Spleen (tissue), 11 donors: Measurements from ENCODE around the gene ACOX3. TPM values are rescaled to one million over a fixed set of nuclear protein-coding genes. Genes with fewer than 3 reads are reported as not detected.

Experiments
- DNase-seq: peaks from one replicate; pipeline ENCODE4 v3.0.0-alpha.2; 2020
- H3K27ac ChIP-seq, 8 donors: fragments of 200-600 bp; sonication (generic) in 7 of 8; 1 replicate in 4 of 8; 2 replicates in 4 of 8; pipeline versions ENCODE4 v1.5.0 to v1.8.0; 2016 to 2021; ENCODE audit warnings: inconsistent platforms in 4 of 8, mild to moderate bottlenecking in 4 of 8, moderate library complexity in 1 of 8
- H3K27me3 ChIP-seq, 7 donors: fragments of 200-600 bp; sonication (generic) in 6 of 7; replicated peaks in 1 of 7; 1 replicate in 4 of 7; 2 replicates in 3 of 7; pipeline versions ENCODE4 v1.5.0 to v1.8.0; 2016 to 2021; ENCODE audit warnings: inconsistent platforms in 3 of 7, mild to moderate bottlenecking in 1 of 7
- H3K36me3 ChIP-seq, 6 donors: fragments of 200-600 bp; sonication (generic) in 5 of 6; 1 replicate in 4 of 6; 2 replicates in 2 of 6; pipeline versions ENCODE4 v1.5.0 to v1.8.0; 2016 to 2021; ENCODE audit warnings: inconsistent platforms in 2 of 6
- H3K4me1 ChIP-seq, 6 donors: fragments of 200-600 bp; sonication (generic) in 5 of 6; 1 replicate in 3 of 6; 2 replicates in 3 of 6; pipeline versions ENCODE4 v1.5.0 to v1.8.0; 2016 to 2021; ENCODE audit warnings: inconsistent platforms in 3 of 6
- H3K4me3 ChIP-seq, 8 donors: fragments of 200-600 bp; sonication (generic) in 7 of 8; 1 replicate in 4 of 8; 2 replicates in 4 of 8; pipeline versions ENCODE4 v1.5.0 to v1.8.0; 2016 to 2021; ENCODE audit warnings: inconsistent platforms in 4 of 8, mild to moderate bottlenecking in 4 of 8, moderate library complexity in 2 of 8
- H3K9me3 ChIP-seq, 8 donors: fragments of 200-600 bp; sonication (generic) in 7 of 8; 1 replicate in 4 of 8; 2 replicates in 4 of 8; pipeline versions ENCODE4 v1.5.0 to v1.8.0; 2016 to 2021; ENCODE audit warnings: inconsistent platforms in 4 of 8
- POLR2A ChIP-seq, 3 donors: fragments of 450-650 bp; IDR thresholded peaks; one replicate each; pipeline ENCODE4 v1.5.1; 2017; ENCODE audit warnings: antibody characterized with exemption in 3 of 3, mild to moderate bottlenecking in 1 of 3
- POLR2AphosphoS5 ChIP-seq, 3 donors: sonication (generic); formaldehyde crosslinking; IDR thresholded peaks; one replicate each; pipeline ENCODE4 v1.5.1; 2017; ENCODE audit warnings: antibody characterized with exemption in 3 of 3
- WGBS, 5 donors: extraction: QIAGEN DNeasy Blood & Tissue Kit in 3 of 5; methylation state at CpG; one replicate each; pipeline versions ENCODE4 v1.1.5 to v1.1.7; 2013 to 2018; 5-methylcytosine and 5-hydroxymethylcytosine counted together
- intact Hi-C: fragments of 100-400 bp; cut with DNase I; formaldehyde crosslinking; loops from one replicate; pipeline ENCODE4 v1.15.0; 2023; ENCODE audit warnings: low total_unique reads
- polyA plus RNA-seq, 3 donors: library from polyadenylated mRNA; stranded (reverse); fragments of 200-250 nt; gene quantifications; one replicate each; pipeline ENCODE4 v1.2.1, GENCODE V29; 2013
- total RNA-seq, 7 donors: library from RNA; depleted of rRNA in 3 of 7; stranded (reverse); fragments of >200 nt in 3 of 7; fragmentation: NEBNext Ultra II Directional in 4 of 7; extraction: Animal tissue kit (Norgen Biotek cat#: 25700) in 4 of 7; gene quantifications; one replicate each; pipeline versions ENCODE4 v1.1.0 to v1.2.1, GENCODE V29; 2016 to 2021
- TF ChIP-seq, protein P1 (sequence below), 11 experiments: fragments of 200-600 bp in 7 of 11; fragments of 450-650 bp in 4 of 11; sonication (generic) in 4 of 11; IDR thresholded peaks in 8 of 11; conservative IDR thresholded peaks in 3 of 11; 1 replicate in 7 of 11; 2 replicates in 4 of 11; pipeline versions ENCODE4 v1.4.0 to v1.8.0; 2016 to 2021; ENCODE audit warnings: antibody characterized with exemption in 11 of 11, inconsistent platforms in 4 of 11, mild to moderate bottlenecking in 1 of 11
- donor health status: healthy with polysubstance abuse.
- donor health status: DM: no; HTN: no; CAD: no; lungs with moderate emphysema.
- donor health status: DM: no; HTN: no; CAD: no.
- donor health status: Bipolar disorder and iron deficiency.
- donor health status: healthy.
- donor health status: DM: no; HTN: no; CAD: no.
- donor health status: DM: yes; HTN: yes; CAD: no.

The ACOX3 gene
- total and polyA plus RNA-seq, 10 donors = 11.3 to 26.5 (median 19.7) TPM

DNA sequence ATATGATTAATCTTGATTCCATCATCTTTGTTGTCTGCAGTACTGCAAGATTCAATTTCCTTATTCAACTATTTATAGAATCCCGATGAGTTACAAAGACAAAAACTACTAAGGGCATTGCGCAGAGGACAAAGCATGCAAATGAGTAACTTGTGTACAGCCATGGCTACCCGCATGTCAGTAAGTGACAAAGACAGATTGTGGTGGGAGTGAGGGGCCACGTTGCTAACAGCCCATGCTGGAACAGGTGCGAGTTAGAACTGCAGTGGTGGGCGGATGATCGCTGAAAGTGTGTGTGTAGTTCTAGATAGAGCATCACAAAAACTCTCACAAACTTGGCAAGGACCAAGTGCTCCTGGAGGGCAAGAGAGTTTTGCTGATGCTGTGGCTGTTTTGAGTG lies 49.5 kb downstream of the ACOX3 start:
- no peak overlapping the region for H3K27ac ChIP-seq
- peaks cover 0 to 99% (median 53%) of the 10 kb centered on the region in 6 donors for H3K36me3 ChIP-seq
- peaks cover 0 to 7% (median 0%) of the 10 kb centered on the region in 6 donors for H3K4me1 ChIP-seq
- no peaks in the 10 kb centered on the region for H3K9me3 ChIP-seq
- intact Hi-C loops = no loop called here
- 83 to 92% (median 88%) methylated on average over 7 of the region's 7 CpGs for WGBS, 5 donors
- no peak for DNase-seq
- TF ChIP-seq POLR2A (IDR thresholded peaks at IDR 0.05) (no peak), POLR2AphosphoS5 (IDR thresholded peaks at IDR 0.05) (no peak)
- TF ChIP-seq, protein P1, sequence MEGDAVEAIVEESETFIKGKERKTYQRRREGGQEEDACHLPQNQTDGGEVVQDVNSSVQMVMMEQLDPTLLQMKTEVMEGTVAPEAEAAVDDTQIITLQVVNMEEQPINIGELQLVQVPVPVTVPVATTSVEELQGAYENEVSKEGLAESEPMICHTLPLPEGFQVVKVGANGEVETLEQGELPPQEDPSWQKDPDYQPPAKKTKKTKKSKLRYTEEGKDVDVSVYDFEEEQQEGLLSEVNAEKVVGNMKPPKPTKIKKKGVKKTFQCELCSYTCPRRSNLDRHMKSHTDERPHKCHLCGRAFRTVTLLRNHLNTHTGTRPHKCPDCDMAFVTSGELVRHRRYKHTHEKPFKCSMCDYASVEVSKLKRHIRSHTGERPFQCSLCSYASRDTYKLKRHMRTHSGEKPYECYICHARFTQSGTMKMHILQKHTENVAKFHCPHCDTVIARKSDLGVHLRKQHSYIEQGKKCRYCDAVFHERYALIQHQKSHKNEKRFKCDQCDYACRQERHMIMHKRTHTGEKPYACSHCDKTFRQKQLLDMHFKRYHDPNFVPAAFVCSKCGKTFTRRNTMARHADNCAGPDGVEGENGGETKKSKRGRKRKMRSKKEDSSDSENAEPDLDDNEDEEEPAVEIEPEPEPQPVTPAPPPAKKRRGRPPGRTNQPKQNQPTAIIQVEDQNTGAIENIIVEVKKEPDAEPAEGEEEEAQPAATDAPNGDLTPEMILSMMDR (IDR thresholded peaks at IDR 0.05 in 8 of 11, conservative IDR thresholded peaks at IDR 0.05 in 3 of 11) = no peak
- no peak overlapping the region for H3K4me3 ChIP-seq
- H3K27me3 ChIP-seq = no peaks in the 10 kb centered on the region

DNA sequence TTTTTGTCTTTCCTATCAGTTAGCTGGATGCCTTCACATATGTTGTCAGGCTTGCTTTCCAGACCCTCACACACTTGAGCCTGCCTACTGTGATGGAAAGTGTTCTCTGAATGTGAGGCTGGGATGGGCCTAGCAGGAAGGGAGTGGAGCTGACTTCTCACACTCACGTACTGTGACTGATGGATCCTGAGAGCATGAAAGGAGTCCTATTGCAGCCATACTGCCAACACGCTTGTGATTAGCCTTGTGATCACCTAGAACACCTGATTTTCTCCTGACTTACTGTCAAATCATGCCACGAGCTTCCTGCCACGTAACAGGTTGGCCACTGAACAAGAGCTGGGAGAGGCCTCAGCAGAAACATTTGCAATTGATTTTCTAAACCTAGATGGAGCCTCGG lies 49.9 kb downstream of the ACOX3 start:
- no peaks in the 10 kb centered on the region for H3K27me3 ChIP-seq
- TF ChIP-seq, protein P1 (IDR thresholded peaks at IDR 0.05 in 8 of 11, conservative IDR thresholded peaks at IDR 0.05 in 3 of 11) = no peak
- no peak for TF ChIP-seq POLR2AphosphoS5 (IDR thresholded peaks at IDR 0.05)
- no peak for TF ChIP-seq POLR2A (IDR thresholded peaks at IDR 0.05)
- peaks cover 0 to 99% (median 53%) of the 10 kb centered on the region in 6 donors for H3K36me3 ChIP-seq
- no peak overlapping the region for H3K4me3 ChIP-seq
- H3K4me1 ChIP-seq = peaks cover 0 to 7% (median 0%) of the 10 kb centered on the region in 6 donors
- no peak overlapping the region for H3K27ac ChIP-seq
- H3K9me3 ChIP-seq = no peaks in the 10 kb centered on the region
- intact Hi-C loops = no loop called here
- WGBS, 5 donors = 89 to 98% (median 93%) methylated on average over 5 of the region's 5 CpGs
- DNase-seq = no peak

DNA sequence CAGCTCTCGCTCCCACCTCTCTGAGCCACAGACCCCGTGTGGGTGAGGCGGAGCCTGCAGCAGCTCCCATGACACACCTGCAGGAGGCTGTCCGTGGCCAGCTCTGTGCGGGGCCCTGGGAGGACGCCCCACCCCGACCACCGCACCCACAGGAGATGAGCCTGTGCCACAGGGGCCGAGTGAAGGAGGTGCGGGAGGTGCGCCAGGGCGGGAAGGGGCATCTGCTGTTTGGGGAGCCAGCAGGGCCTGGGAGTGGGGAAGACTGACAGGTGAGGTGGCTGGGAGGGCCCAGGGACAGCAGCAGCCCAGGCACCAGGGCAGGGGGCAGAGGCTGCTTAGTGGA lies 52.0 kb downstream of the ACOX3 start:
- no peaks in the 10 kb centered on the region for H3K9me3 ChIP-seq
- intact Hi-C loops = no loop called here
- 95 to 100% (median 96%) methylated on average over 4 to 12 of the region's 12 CpGs for WGBS, 5 donors
- peaks cover 0 to 99% (median 45%) of the 10 kb centered on the region in 6 donors for H3K36me3 ChIP-seq
- no peak overlapping the region for H3K27ac ChIP-seq
- no peak overlapping the region for H3K4me3 ChIP-seq
- no peaks in the 10 kb centered on the region for H3K27me3 ChIP-seq
- peaks cover 0 to 7% (median 0%) of the 10 kb centered on the region in 6 donors for H3K4me1 ChIP-seq
- no peak for TF ChIP-seq POLR2A (IDR thresholded peaks at IDR 0.05)
- no peak for TF ChIP-seq POLR2AphosphoS5 (IDR thresholded peaks at IDR 0.05)
- TF ChIP-seq, protein P1 (IDR thresholded peaks at IDR 0.05 in 8 of 11, conservative IDR thresholded peaks at IDR 0.05 in 3 of 11) = no peak
- DNase-seq = no peak

DNA sequence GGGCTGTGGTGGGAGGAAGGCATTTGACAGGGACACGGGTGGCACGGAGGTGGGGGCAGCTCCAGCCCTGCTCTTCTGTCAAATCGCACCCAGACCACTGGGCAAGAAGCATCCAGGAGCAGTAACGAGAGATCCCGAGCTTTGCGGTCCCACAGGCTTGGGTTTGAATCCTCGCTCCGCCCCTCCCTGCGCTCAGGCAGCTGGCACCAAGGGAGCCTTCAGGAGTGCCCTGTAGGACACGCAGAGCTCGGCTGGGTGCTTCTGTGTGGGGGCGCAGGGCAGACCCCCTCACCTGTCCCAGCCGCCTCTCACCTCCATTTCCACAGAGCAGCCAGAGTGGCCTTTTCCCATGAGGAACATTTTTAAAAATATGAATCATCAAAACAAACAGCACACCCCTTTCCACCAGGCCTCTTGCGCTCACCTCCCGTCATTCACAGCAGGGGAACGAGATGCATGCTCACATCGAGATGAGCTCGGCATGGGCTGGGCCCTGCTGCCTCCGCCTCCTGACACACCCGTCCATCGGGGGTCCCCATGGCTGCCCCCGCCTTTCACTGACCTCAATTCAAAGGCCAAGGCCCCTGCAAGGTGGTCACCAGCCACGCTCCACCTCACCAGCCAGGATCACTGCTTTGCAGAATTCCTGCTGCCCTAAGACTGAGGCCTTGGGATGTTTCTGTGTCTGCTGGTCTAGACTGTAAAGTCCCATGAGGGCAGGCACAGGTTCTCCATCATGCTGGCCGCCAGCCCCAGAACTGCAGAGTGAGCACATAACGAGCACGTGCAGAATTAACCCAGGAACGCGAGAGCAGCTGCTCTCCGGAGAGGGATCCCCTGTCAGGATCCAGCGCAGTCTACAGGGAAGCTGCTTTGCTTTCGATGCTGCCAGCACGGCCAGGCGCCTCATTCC lies 52.7 kb downstream of the ACOX3 start:
- Histone ChIP-seq H3K4me1 (peaks cover 0 to 7% (median 0%) of the 10 kb centered on the region in 6 donors), H3K27ac (no peak overlapping the region), H3K4me3 (no peak overlapping the region), H3K9me3 (no peaks in the 10 kb centered on the region), H3K36me3 (peaks cover 0 to 99% (median 45%) of the 10 kb centered on the region in 6 donors), H3K27me3 (no peaks in the 10 kb centered on the region)
- WGBS, 5 donors = 93 to 96% (median 94%) methylated on average over 26 to 33 of the region's 33 CpGs
- DNase-seq = no peak
- intact Hi-C loops = no loop called here
- TF ChIP-seq, protein P1 (IDR thresholded peaks at IDR 0.05 in 8 of 11, conservative IDR thresholded peaks at IDR 0.05 in 3 of 11) = no peak
- TF ChIP-seq POLR2A (IDR thresholded peaks at IDR 0.05) (no peak), POLR2AphosphoS5 (IDR thresholded peaks at IDR 0.05) (no peak)
